OCI-LY1 (cell line): ENCODE results near the gene IGF1R.

Source experiments
- H2AFZ ChIP-seq: fragments of 200-600 bp; sonication (generic), shearing (Covaris generic); 2 replicates; pipeline ENCODE4 v1.6.0; 2014; ENCODE audit warnings: antibody characterized with exemption, mild to moderate bottlenecking, low read length
- H3F3A ChIP-seq: fragments of 200-600 bp; sonication (generic), shearing (Covaris generic); 2 replicates; pipeline ENCODE4 v1.6.0; 2014; ENCODE audit warnings: mild to moderate bottlenecking, antibody characterized with exemption, low read length, moderate library complexity; ENCODE audit not compliant: insufficient read depth
- H3K27ac ChIP-seq: fragments of 200-600 bp; sonication (generic); 2 replicates; pipeline ENCODE4 v1.5.1; 2014; ENCODE audit warnings: low read length, mixed run types, mild to moderate bottlenecking, low read depth; ENCODE audit not compliant: poor library complexity, severe bottlenecking
- H3K27me3 ChIP-seq: fragments of 200-600 bp; sonication (generic); 2 replicates; pipeline ENCODE4 v1.6.0; 2014; ENCODE audit warnings: antibody characterized with exemption, mild to moderate bottlenecking, low read length, moderate library complexity; ENCODE audit not compliant: insufficient read depth
- H3K36me3 ChIP-seq: fragments of 200-600 bp; sonication (generic); 2 replicates; pipeline ENCODE4 v1.6.1; 2014; ENCODE audit warnings: mild to moderate bottlenecking, antibody characterized with exemption, low read length, moderate library complexity, mixed read lengths; ENCODE audit not compliant: insufficient read depth
- H3K4me1 ChIP-seq: fragments of 200-600 bp; sonication (generic); 2 replicates; pipeline ENCODE4 v1.5.1; 2014; ENCODE audit warnings: mild to moderate bottlenecking, low read length, moderate library complexity; ENCODE audit not compliant: insufficient read depth, severe bottlenecking
- H3K4me2 ChIP-seq: fragments of 200-600 bp; sonication (generic), shearing (Covaris generic); 2 replicates; pipeline ENCODE4 v1.6.1; 2014; ENCODE audit warnings: low read length
- H3K4me3 ChIP-seq: fragments of 200-600 bp; sonication (generic); 2 replicates; pipeline ENCODE4 v1.5.1; 2014; ENCODE audit warnings: low read length, low read depth, mild to moderate bottlenecking, mixed read lengths; ENCODE audit not compliant: poor library complexity, severe bottlenecking
- H3K79me2 ChIP-seq: fragments of 200-600 bp; shearing (Covaris generic); 2 replicates; pipeline ENCODE4 v1.6.1; 2016; ENCODE audit warnings: mixed run types, low read length, mixed read lengths; ENCODE audit not compliant: insufficient read depth
- H3K9ac ChIP-seq: fragments of 200-600 bp; sonication (generic), shearing (Covaris generic); 2 replicates; pipeline ENCODE4 v1.6.1; 2014; ENCODE audit warnings: mild to moderate bottlenecking, low read length, mixed read lengths
- H3K9me2 ChIP-seq: fragments of 200-600 bp; sonication (generic), shearing (Covaris generic); 2 replicates; pipeline ENCODE4 v1.6.1; 2014; ENCODE audit warnings: low read depth, mild to moderate bottlenecking, low read length, mixed read lengths
- H3K9me3 ChIP-seq: fragments of 200-600 bp; shearing (Covaris generic); 2 replicates; pipeline ENCODE4 v1.6.1; 2014; ENCODE audit warnings: low read length, mixed read lengths
- H4K20me1 ChIP-seq: fragments of 200-600 bp; sonication (generic), shearing (Covaris generic); 2 replicates; pipeline ENCODE4 v1.6.0; 2016; ENCODE audit warnings: mild to moderate bottlenecking, low read length; ENCODE audit not compliant: insufficient read depth
- CTCF ChIP-seq: fragments of 200-600 bp; sonication (generic), shearing (Covaris generic); IDR thresholded peaks from 2 replicates; pipeline ENCODE4 v1.5.1; 2017; ENCODE audit warnings: mild to moderate bottlenecking, antibody characterized with exemption, low read length, moderate library complexity, mixed read lengths
- EZH2 ChIP-seq: fragments of 200-600 bp; sonication (generic), shearing (Covaris generic); IDR thresholded peaks from 2 replicates; pipeline ENCODE4 v1.8.0; 2017; ENCODE audit warnings: borderline replicate concordance, mixed run types, mild to moderate bottlenecking, antibody characterized with exemption, low read length, moderate library complexity, mixed read lengths

The IGF1R gene

GRCh38 chr15:98889930-98890695, 241.8 kb downstream of the IGF1R start:
- no peak overlapping the region for H3K4me2 ChIP-seq
- H3K4me1 ChIP-seq: no peaks in the 10 kb centered on the region
- H3K9me3 ChIP-seq: no peaks in the 10 kb centered on the region
- no peaks in the 10 kb centered on the region for H3K36me3 ChIP-seq
- no peak overlapping the region for H3K27ac ChIP-seq
- no peak for TF ChIP-seq EZH2
- no peak for TF ChIP-seq CTCF
- H3K9ac ChIP-seq: no peak overlapping the region
- no peaks in the 10 kb centered on the region for H3K9me2 ChIP-seq
- H4K20me1 ChIP-seq: 0 out of 2 replicates have a peak, but pooled peaks cover 2% of the 10 kb centered on the region
- H3K4me3 ChIP-seq: no peak overlapping the region
- H3K27me3 ChIP-seq: 0 out of 2 replicates have a peak, but pooled peaks cover 4% of the 10 kb centered on the region
- no peaks in the 10 kb centered on the region; the same call in 1 of the 2 replicates for H3K79me2 ChIP-seq
- H3F3A ChIP-seq: no peaks in the 10 kb centered on the region
- H2AFZ ChIP-seq: no peak overlapping the region

DNA sequence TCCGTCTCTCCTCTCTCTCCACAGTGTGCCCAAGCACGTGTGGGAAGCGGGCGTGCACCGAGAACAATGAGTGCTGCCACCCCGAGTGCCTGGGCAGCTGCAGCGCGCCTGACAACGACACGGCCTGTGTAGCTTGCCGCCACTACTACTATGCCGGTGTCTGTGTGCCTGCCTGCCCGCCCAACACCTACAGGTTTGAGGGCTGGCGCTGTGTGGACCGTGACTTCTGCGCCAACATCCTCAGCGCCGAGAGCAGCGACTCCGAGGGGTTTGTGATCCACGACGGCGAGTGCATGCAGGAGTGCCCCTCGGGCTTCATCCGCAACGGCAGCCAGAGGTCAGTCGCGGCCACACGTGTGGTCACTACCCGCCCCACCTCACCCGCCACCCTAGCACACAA, 243.0 kb downstream of the IGF1R start:
- Histone ChIP-seq H3K27ac (no peak overlapping the region), H3F3A (no peaks in the 10 kb centered on the region), H3K4me1 (no peaks in the 10 kb centered on the region), H3K36me3 (no peaks in the 10 kb centered on the region), H3K27me3 (0 out of 2 replicates have a peak, but pooled peaks cover 4% of the 10 kb centered on the region), H3K4me3 (no peak overlapping the region), H3K4me2 (no peak overlapping the region), H3K9ac (no peak overlapping the region), H2AFZ (no peak overlapping the region), H4K20me1 (0 out of 2 replicates have a peak, but pooled peaks cover 2% of the 10 kb centered on the region), H3K79me2 (no peaks in the 10 kb centered on the region; the same call in 1 of the 2 replicates), H3K9me2 (no peaks in the 10 kb centered on the region), H3K9me3 (no peaks in the 10 kb centered on the region)
- TF ChIP-seq CTCF (no peak), EZH2 (no peak)

DNA sequence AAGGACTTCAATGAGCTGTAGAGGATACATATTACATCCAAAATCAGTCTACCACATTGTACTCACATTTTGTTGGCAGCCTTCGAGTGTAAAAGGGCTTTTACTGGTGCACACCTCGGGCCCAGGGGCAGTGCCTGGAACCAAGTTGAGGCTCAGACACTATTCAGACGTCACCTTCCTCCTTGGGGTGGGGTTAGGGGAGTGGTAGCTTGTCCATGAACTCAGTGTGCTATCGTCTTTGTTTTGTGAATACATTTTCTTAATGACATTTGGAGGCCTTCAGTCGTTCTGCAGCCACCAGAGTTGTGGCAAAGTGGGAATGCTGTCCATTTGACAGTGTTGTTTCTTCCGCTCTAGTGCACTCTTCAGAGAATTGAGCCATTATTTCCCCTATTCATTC, 245.1 kb downstream of the IGF1R start:
- Histone ChIP-seq H3K4me3 (no peak overlapping the region), H2AFZ (no peak overlapping the region), H3K9me3 (no peaks in the 10 kb centered on the region), H4K20me1 (0 out of 2 replicates have a peak, but pooled peaks cover 2% of the 10 kb centered on the region), H3K9ac (no peak overlapping the region), H3K27me3 (0 out of 2 replicates have a peak, but pooled peaks cover 4% of the 10 kb centered on the region), H3K27ac (no peak overlapping the region), H3K9me2 (no peaks in the 10 kb centered on the region), H3K36me3 (no peaks in the 10 kb centered on the region), H3K79me2 (no peaks in the 10 kb centered on the region; the same call in 1 of the 2 replicates), H3K4me1 (no peaks in the 10 kb centered on the region), H3F3A (no peaks in the 10 kb centered on the region), H3K4me2 (no peak overlapping the region)
- no peak for TF ChIP-seq EZH2
